Activated CD8-positive, alpha-beta memory T cell treated with anti-CD3 and anti-CD28 coated beads for 24 hours (primary cell): ENCODE data around the gene DOK1.

Experiments
- DNase-seq: peaks from one replicate; pipeline ENCODE4 v3.0.0-alpha.2; 2020

Gene DOK1

GRCh38 chr2:74603282-74604000, 48.9 kb downstream of the DOK1 start:
- no peak for DNase-seq

GRCh38 chr2:74606927-74607326, 52.4 kb downstream of the DOK1 start:
- DNase-seq: no peak
